Measurements from ENCODE around the gene UBTD1. TPM values are rescaled to one million over a fixed set of nuclear protein-coding genes. Genes with fewer than 3 reads are reported as not detected.

UBTD1 gene
- total RNA-seq, 1 donor from 2014 or later, result 1.8 TPM

- no peak overlapping the region for H3K27ac Mint-ChIP-seq
- no peaks in the 10 kb centered on the region for H3K4me1 Mint-ChIP-seq
- no peaks in the 10 kb centered on the region for H3K9me3 Mint-ChIP-seq
- no peak overlapping the region for H3K4me3 Mint-ChIP-seq
- H3K27me3 Mint-ChIP-seq, result peaks cover 24% of the 10 kb centered on the region
- no peak for DNase-seq
- H3K36me3 Mint-ChIP-seq (ENCODE audit: low read depth), result no peaks in the 10 kb centered on the region
- intact Hi-C loops (cut with micrococcal nuclease), result no loop called here
Observed at GRCh38 chr10:97511711-97512440, 13.2 kb downstream of the UBTD1 start.

GRCh38 chr10:97512993-97513392 lies 14.3 kb downstream of the UBTD1 start:
- Mint-ChIP-seq H3K9me3 (no peaks in the 10 kb centered on the region), H3K27me3 (peaks cover 25% of the 10 kb centered on the region), H3K4me3 (no peak overlapping the region), H3K4me1 (no peaks in the 10 kb centered on the region), H3K36me3 (ENCODE audit: low read depth) (no peaks in the 10 kb centered on the region), H3K27ac (no peak overlapping the region)
- intact Hi-C loops (cut with micrococcal nuclease), result no loop called here
- DNase-seq, result no peak

GRCh38 chr10:97514344-97514743 lies 15.6 kb downstream of the UBTD1 start:
- Mint-ChIP-seq H3K9me3 (no peaks in the 10 kb centered on the region), H3K27ac (no peak overlapping the region), H3K36me3 (ENCODE audit: low read depth) (no peaks in the 10 kb centered on the region), H3K4me1 (no peaks in the 10 kb centered on the region), H3K27me3 (peaks cover 24% of the 10 kb centered on the region), H3K4me3 (no peak overlapping the region)
- intact Hi-C loops (cut with micrococcal nuclease), result no loop called here
- DNase-seq, result no peak

- H3K4me1 Mint-ChIP-seq, result no peaks in the 10 kb centered on the region
Observed at GRCh38 chr10:97515271-97515978, 16.7 kb downstream of the UBTD1 start.

GRCh38 chr10:97517096-97517750 lies 18.5 kb downstream of the UBTD1 start:
- DNase-seq, result no peak
- H3K9me3 Mint-ChIP-seq, result no peaks in the 10 kb centered on the region
- intact Hi-C loops (cut with micrococcal nuclease), result no loop called here
- no peak overlapping the region for H3K4me3 Mint-ChIP-seq
- H3K27me3 Mint-ChIP-seq, result peaks cover 22% of the 10 kb centered on the region
- H3K4me1 Mint-ChIP-seq, result no peaks in the 10 kb centered on the region
- H3K36me3 Mint-ChIP-seq (ENCODE audit: low read depth), result no peaks in the 10 kb centered on the region
- no peak overlapping the region for H3K27ac Mint-ChIP-seq

More at GRCh38 chr10:97515271-97515978, 16.7 kb downstream of the UBTD1 start:
- Mint-ChIP-seq H3K27me3 (peaks cover 23% of the 10 kb centered on the region), H3K9me3 (no peaks in the 10 kb centered on the region), H3K27ac (no peak overlapping the region), H3K4me3 (no peak overlapping the region), H3K36me3 (ENCODE audit: low read depth) (no peaks in the 10 kb centered on the region)
- intact Hi-C loops (cut with micrococcal nuclease), result no loop called here
- DNase-seq, result no peak

- Mint-ChIP-seq H3K36me3 (ENCODE audit: low read depth) (no peaks in the 10 kb centered on the region), H3K27me3 (peaks cover 23% of the 10 kb centered on the region), H3K9me3 (no peaks in the 10 kb centered on the region), H3K27ac (no peak overlapping the region), H3K4me1 (no peaks in the 10 kb centered on the region), H3K4me3 (no peak overlapping the region)
- intact Hi-C loops (cut with micrococcal nuclease), result no loop called here
- no peak for DNase-seq
Observed at GRCh38 chr10:97517778-97518300, 19.1 kb downstream of the UBTD1 start.

- H3K36me3 Mint-ChIP-seq (ENCODE audit: low read depth), result no peaks in the 10 kb centered on the region
- DNase-seq, result no peak
- peaks cover 23% of the 10 kb centered on the region for H3K27me3 Mint-ChIP-seq
- H3K9me3 Mint-ChIP-seq, result no peaks in the 10 kb centered on the region
- intact Hi-C loops (cut with micrococcal nuclease), result no loop called here
- H3K4me1 Mint-ChIP-seq, result no peaks in the 10 kb centered on the region
- H3K4me3 Mint-ChIP-seq, result no peak overlapping the region
- H3K27ac Mint-ChIP-seq, result no peak overlapping the region
Observed at GRCh38 chr10:97518301-97519043, 19.7 kb downstream of the UBTD1 start.

- intact Hi-C loops (cut with micrococcal nuclease), result no loop called here
- H3K27ac Mint-ChIP-seq, result no peak overlapping the region
- DNase-seq, result no peak
Observed at GRCh38 chr10:97519342-97519741, 20.6 kb downstream of the UBTD1 start.

GRCh38 chr10:97520520-97520919 lies 21.8 kb downstream of the UBTD1 start:
- H3K4me3 Mint-ChIP-seq, result no peak overlapping the region
- H3K27ac Mint-ChIP-seq, result no peak overlapping the region
- intact Hi-C loops (cut with micrococcal nuclease), result no loop called here
- no peaks in the 10 kb centered on the region for H3K36me3 Mint-ChIP-seq (ENCODE audit: low read depth)
- H3K27me3 Mint-ChIP-seq, result peaks cover 12% of the 10 kb centered on the region
- DNase-seq, result no peak
- H3K9me3 Mint-ChIP-seq, result no peaks in the 10 kb centered on the region
- H3K4me1 Mint-ChIP-seq, result no peaks in the 10 kb centered on the region

More at GRCh38 chr10:97519342-97519741, 20.6 kb downstream of the UBTD1 start:
- Mint-ChIP-seq H3K4me3 (no peak overlapping the region), H3K4me1 (no peaks in the 10 kb centered on the region), H3K9me3 (no peaks in the 10 kb centered on the region), H3K36me3 (ENCODE audit: low read depth) (no peaks in the 10 kb centered on the region), H3K27me3 (peaks cover 20% of the 10 kb centered on the region)

- H3K27me3 Mint-ChIP-seq, result peaks cover 10% of the 10 kb centered on the region
- no peaks in the 10 kb centered on the region for H3K4me1 Mint-ChIP-seq
- no peak overlapping the region for H3K4me3 Mint-ChIP-seq
- H3K27ac Mint-ChIP-seq, result no peak overlapping the region
- DNase-seq, result no peak
- intact Hi-C loops (cut with micrococcal nuclease), result no loop called here
- no peaks in the 10 kb centered on the region for H3K36me3 Mint-ChIP-seq (ENCODE audit: low read depth)
- H3K9me3 Mint-ChIP-seq, result no peaks in the 10 kb centered on the region
Observed at GRCh38 chr10:97520978-97521761, 22.4 kb downstream of the UBTD1 start.

GRCh38 chr10:97522071-97522470 lies 23.3 kb downstream of the UBTD1 start:
- no peak for DNase-seq
- no peak overlapping the region for H3K27ac Mint-ChIP-seq
- no peaks in the 10 kb centered on the region for H3K9me3 Mint-ChIP-seq
- H3K4me3 Mint-ChIP-seq, result no peak overlapping the region
- no peaks in the 10 kb centered on the region for H3K36me3 Mint-ChIP-seq (ENCODE audit: low read depth)
- intact Hi-C loops (cut with micrococcal nuclease), result no loop called here
- H3K27me3 Mint-ChIP-seq, result peaks cover 8% of the 10 kb centered on the region
- no peaks in the 10 kb centered on the region for H3K4me1 Mint-ChIP-seq

GRCh38 chr10:97522937-97523336 lies 24.2 kb downstream of the UBTD1 start:
- no peaks in the 10 kb centered on the region for H3K4me1 Mint-ChIP-seq
- no peaks in the 10 kb centered on the region for H3K36me3 Mint-ChIP-seq (ENCODE audit: low read depth)
- H3K27me3 Mint-ChIP-seq, result peaks cover 8% of the 10 kb centered on the region
- H3K4me3 Mint-ChIP-seq, result no peak overlapping the region
- H3K9me3 Mint-ChIP-seq, result no peaks in the 10 kb centered on the region
- H3K27ac Mint-ChIP-seq, result no peak overlapping the region
- intact Hi-C loops (cut with micrococcal nuclease), result no loop called here
- no peak for DNase-seq

- Mint-ChIP-seq H3K27me3 (peaks cover 6% of the 10 kb centered on the region), H3K9me3 (no peaks in the 10 kb centered on the region), H3K36me3 (ENCODE audit: low read depth) (no peaks in the 10 kb centered on the region), H3K27ac (no peak overlapping the region), H3K4me3 (no peak overlapping the region), H3K4me1 (no peaks in the 10 kb centered on the region)
- intact Hi-C loops (cut with micrococcal nuclease), result no loop called here
- DNase-seq, result no peak
Observed at GRCh38 chr10:97525086-97525485, 26.4 kb downstream of the UBTD1 start.

Measured in activated CD4-positive, alpha-beta T cell treated with anti-CD3 and anti-CD28 coated beads, Interleukin-2, amount 10 ng/mL, durations not matched to agents 24 days and 14 days (primary cell).